Measurements from ENCODE around the gene NDUFAF7. TPM values are rescaled to one million over a fixed set of nuclear protein-coding genes. Genes with fewer than 3 reads are reported as not detected.

The NDUFAF7 gene
- total and polyA plus RNA-seq, 2 of the 13 experiments (the other 11 are each of a cell fraction or from before 2014, with no cell fraction given), result 27.0 to 40.8 TPM

DNA sequence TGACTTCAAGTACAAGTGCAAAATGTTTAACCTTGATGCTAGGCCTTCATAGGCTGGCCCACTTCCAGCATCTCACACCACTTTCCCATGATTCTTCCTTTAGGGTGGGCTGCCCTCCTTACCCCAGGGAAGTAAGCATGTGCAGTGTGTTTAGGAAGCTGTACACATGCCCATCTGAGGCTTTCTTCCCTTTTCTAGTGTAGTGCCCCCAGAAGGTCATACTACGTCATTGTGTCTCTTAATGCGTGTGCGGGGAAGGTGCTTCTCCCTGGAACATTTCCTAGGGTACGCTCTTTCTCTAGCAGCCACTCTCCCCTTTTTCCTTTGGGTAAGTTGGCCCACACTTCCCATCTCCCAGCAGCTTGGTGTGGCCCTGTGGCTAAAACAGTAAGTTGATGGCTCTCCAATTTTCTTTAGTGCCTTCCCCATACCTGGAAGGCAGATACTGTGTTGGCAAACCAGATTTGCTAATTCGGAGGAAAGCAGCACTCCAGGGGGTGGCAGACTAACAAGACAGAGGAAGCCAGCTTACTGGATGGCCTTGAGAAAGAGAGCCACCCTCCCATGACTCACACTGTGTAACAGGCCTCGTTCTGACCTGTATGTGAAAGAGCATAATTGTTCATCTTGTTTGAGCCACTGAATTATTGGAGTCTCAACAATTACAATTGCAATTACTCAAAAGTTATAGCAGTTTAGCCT, 41.9 kb upstream of the NDUFAF7 start (continued):
- TF ChIP-seq, protein P1, sequence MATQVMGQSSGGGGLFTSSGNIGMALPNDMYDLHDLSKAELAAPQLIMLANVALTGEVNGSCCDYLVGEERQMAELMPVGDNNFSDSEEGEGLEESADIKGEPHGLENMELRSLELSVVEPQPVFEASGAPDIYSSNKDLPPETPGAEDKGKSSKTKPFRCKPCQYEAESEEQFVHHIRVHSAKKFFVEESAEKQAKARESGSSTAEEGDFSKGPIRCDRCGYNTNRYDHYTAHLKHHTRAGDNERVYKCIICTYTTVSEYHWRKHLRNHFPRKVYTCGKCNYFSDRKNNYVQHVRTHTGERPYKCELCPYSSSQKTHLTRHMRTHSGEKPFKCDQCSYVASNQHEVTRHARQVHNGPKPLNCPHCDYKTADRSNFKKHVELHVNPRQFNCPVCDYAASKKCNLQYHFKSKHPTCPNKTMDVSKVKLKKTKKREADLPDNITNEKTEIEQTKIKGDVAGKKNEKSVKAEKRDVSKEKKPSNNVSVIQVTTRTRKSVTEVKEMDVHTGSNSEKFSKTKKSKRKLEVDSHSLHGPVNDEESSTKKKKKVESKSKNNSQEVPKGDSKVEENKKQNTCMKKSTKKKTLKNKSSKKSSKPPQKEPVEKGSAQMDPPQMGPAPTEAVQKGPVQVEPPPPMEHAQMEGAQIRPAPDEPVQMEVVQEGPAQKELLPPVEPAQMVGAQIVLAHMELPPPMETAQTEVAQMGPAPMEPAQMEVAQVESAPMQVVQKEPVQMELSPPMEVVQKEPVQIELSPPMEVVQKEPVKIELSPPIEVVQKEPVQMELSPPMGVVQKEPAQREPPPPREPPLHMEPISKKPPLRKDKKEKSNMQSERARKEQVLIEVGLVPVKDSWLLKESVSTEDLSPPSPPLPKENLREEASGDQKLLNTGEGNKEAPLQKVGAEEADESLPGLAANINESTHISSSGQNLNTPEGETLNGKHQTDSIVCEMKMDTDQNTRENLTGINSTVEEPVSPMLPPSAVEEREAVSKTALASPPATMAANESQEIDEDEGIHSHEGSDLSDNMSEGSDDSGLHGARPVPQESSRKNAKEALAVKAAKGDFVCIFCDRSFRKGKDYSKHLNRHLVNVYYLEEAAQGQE (IDR thresholded peaks at IDR 0.05; ENCODE audit: borderline replicate concordance in 1 of 2, low read depth in 1 of 2, low read length in 2 of 2), result no peak
- no peak for TF ChIP-seq MTA1 (CRISPR knock-in tag; IDR thresholded peaks at IDR 0.05; ENCODE audit: borderline replicate concordance)

DNA sequence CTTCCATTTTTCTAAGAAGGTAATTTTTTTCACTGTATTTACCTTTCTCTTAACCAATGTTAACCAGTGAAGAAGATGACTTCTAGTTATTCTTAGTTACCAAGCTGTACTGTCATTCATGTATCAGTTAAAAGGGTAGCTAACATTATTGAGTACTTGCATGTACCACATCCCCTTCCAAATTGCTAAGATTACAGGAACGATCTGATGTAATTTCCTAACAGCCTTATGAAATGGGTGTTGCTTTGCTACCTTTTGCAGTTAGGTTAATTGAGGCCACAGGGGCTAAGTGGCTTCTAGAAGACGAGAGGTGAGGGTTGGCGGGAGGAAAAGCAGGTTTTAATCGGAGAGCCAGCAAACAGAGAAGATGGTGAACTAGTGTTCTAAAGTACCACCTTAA, 41.2 kb upstream of the NDUFAF7 start:
- DNase-seq (ENCODE audit: low spot score), result no peak
- peaks cover 22% of the 10 kb centered on the region for H3K4me1 ChIP-seq (ENCODE audit: insufficient read depth, low read length)
- ChIA-PET CTCF (ENCODE audit: low intra/inter-chr PET ratio, low total read pairs) (no interaction called here), POLR2A (interaction anchor here (0.6 to 2.9 kb wide), 3 partner anchors 11 to 41 kb away, joined by 3 to 9 read pairs (median 3); partner anchors contain the start of genes CEBPZ and NDUFAF7)
- FAIRE-seq, result no peak
- H3K79me2 ChIP-seq (ENCODE audit: insufficient read depth, low read length), result no peaks in the 10 kb centered on the region
- TF ChIP-seq ZNF329 (CRISPR knock-in tag; IDR thresholded peaks at IDR 0.05; ENCODE audit: low read depth), result no peak
- TF ChIP-seq, protein P2, sequence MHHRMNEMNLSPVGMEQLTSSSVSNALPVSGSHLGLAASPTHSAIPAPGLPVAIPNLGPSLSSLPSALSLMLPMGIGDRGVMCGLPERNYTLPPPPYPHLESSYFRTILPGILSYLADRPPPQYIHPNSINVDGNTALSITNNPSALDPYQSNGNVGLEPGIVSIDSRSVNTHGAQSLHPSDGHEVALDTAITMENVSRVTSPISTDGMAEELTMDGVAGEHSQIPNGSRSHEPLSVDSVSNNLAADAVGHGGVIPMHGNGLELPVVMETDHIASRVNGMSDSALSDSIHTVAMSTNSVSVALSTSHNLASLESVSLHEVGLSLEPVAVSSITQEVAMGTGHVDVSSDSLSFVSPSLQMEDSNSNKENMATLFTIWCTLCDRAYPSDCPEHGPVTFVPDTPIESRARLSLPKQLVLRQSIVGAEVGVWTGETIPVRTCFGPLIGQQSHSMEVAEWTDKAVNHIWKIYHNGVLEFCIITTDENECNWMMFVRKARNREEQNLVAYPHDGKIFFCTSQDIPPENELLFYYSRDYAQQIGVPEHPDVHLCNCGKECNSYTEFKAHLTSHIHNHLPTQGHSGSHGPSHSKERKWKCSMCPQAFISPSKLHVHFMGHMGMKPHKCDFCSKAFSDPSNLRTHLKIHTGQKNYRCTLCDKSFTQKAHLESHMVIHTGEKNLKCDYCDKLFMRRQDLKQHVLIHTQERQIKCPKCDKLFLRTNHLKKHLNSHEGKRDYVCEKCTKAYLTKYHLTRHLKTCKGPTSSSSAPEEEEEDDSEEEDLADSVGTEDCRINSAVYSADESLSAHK (CRISPR knock-in tag; IDR thresholded peaks at IDR 0.05; ENCODE audit: borderline replicate concordance), result no peak
- no peak for TF ChIP-seq ZNF44 (CRISPR knock-in tag; IDR thresholded peaks at IDR 0.05)
- TF ChIP-seq IRX3 (CRISPR knock-in tag; IDR thresholded peaks at IDR 0.05; ENCODE audit: borderline replicate concordance, low read depth), result no peak
- TF ChIP-seq, protein P3, sequence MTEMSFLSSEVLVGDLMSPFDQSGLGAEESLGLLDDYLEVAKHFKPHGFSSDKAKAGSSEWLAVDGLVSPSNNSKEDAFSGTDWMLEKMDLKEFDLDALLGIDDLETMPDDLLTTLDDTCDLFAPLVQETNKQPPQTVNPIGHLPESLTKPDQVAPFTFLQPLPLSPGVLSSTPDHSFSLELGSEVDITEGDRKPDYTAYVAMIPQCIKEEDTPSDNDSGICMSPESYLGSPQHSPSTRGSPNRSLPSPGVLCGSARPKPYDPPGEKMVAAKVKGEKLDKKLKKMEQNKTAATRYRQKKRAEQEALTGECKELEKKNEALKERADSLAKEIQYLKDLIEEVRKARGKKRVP (CRISPR knock-in tag; IDR thresholded peaks at IDR 0.05), result peak in 1 of 2 experiments; percentile 95; a peak in 2 of 4 replicates
- 0 out of 2 replicates have a peak, but pooled peaks have one; percentile 17 for TF ChIP-seq ATF1 (CRISPR knock-in tag; IDR thresholded peaks at IDR 0.05)
- no peak for ATAC-seq
- H3K4me3 ChIP-seq (replicated peaks in 1 of 3; ENCODE audit: insufficient read depth in 1 of 3, low read depth in 2 of 3, low read length in 3 of 3), result no peak overlapping the region
- peak overlapping the region; percentile 56 for H2AFZ ChIP-seq (ENCODE audit: low read length)
- 61% methylated on average over 4 of the region's 4 CpGs for WGBS (ENCODE audit: low lambda C conversion rate)
- H3K36me3 ChIP-seq (replicated peaks in 1 of 2; ENCODE audit: control insufficient read depth in 1 of 2, insufficient read depth in 2 of 2, low read length in 2 of 2), result no peaks in the 10 kb centered on the region
- no peaks in the 10 kb centered on the region for H3K9me3 ChIP-seq (ENCODE audit: low read length)
- peak overlapping the region; percentile 62 for H3K4me2 ChIP-seq (ENCODE audit: low read depth, low read length)
- intact Hi-C loops (cut with micrococcal nuclease; ENCODE audit: unreplicated experiment) (loop anchor here (1.0 kb wide), 1 partner anchor 22 kb away; no protein-coding TSS in a partner anchor), in situ Hi-C loops (cut with HindIII; ENCODE audit: extremely low pct_ligation_motif_present, low pct_unique_long_range_greater_than_20kb) (no loop called here)
- H3K27ac ChIP-seq (ENCODE audit: extremely low read length, insufficient read depth, low read length), result no peak overlapping the region
- no peak overlapping the region for H3K9ac ChIP-seq (ENCODE audit: insufficient read depth, low read depth, low read length)
- H3K27me3 ChIP-seq (ENCODE audit: control insufficient read depth in 1 of 2, insufficient read depth in 2 of 2, low read length in 2 of 2), result peaks cover 3 to 23% of the 10 kb centered on the region in 2 experiments; a peak in 3 of 5 replicates
- no TSS peak for BruUV-seq (replicated peaks)
- H4K20me1 ChIP-seq (ENCODE audit: insufficient read depth, low read length), result no peaks in the 10 kb centered on the region
